GM12865 (cell line): ENCODE results near the gene EYA4.

ENCODE experiments used
- DNase-seq: peaks from one replicate; pipeline ENCODE4 v3.0.0; 2010; ENCODE audit warnings: low read depth
- H3K4me3 ChIP-seq: 2 replicates; pipeline ENCODE4 v1.5.1; 2011; ENCODE audit warnings: mild to moderate bottlenecking, low read depth, low read length, control low read depth
- TF ChIP-seq, protein P1 (sequence below): IDR thresholded peaks from 2 replicates; pipeline ENCODE4 v1.5.1; 2011; ENCODE audit warnings: low read length, control low read depth, low read depth, inconsistent platforms; ENCODE audit not compliant: insufficient read depth; ENCODE audit errors: missing control alignments

The EYA4 gene

DNA sequence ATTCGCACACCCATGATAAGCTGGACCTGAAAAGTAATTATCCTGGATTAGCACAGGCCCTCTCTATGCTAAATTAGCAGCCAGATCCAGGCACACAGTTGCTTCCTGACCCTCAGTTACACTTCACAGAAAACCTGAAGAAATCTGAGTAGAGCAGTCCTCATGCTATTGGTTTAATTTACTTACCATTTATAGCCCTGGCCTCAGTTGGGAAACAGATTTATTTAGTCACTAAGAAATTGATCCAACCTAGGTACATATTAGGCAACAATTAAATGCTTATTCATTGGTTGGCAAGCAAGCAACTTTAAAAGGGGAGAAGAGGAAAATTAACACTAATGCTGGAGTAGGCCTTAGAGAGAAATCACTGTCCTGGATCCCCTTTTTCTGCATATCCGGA lies 15.6 kb upstream of the EYA4 start:
- H3K4me3 ChIP-seq: no peak overlapping the region
- no peak for DNase-seq
- TF ChIP-seq, protein P1, sequence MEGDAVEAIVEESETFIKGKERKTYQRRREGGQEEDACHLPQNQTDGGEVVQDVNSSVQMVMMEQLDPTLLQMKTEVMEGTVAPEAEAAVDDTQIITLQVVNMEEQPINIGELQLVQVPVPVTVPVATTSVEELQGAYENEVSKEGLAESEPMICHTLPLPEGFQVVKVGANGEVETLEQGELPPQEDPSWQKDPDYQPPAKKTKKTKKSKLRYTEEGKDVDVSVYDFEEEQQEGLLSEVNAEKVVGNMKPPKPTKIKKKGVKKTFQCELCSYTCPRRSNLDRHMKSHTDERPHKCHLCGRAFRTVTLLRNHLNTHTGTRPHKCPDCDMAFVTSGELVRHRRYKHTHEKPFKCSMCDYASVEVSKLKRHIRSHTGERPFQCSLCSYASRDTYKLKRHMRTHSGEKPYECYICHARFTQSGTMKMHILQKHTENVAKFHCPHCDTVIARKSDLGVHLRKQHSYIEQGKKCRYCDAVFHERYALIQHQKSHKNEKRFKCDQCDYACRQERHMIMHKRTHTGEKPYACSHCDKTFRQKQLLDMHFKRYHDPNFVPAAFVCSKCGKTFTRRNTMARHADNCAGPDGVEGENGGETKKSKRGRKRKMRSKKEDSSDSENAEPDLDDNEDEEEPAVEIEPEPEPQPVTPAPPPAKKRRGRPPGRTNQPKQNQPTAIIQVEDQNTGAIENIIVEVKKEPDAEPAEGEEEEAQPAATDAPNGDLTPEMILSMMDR: no peak

DNA sequence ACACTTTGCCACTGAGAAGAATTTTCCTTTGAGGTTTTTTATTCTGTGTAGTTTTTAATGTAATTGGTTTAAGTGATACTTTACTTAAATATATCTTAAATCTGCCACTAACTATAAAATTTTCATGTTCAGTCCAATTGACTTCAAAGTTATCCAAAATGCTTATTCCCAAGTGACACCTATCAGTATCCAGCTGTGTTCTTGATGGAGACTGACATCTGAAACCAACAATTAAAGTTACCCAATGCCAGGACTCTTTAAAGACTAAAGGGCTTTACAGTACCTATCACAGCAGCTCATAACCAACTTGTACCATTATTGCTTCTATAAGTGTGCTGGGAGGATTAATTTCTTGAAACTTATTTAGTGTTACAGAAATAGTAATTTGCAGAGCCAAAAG lies 13.8 kb upstream of the EYA4 start:
- no peak for DNase-seq
- H3K4me3 ChIP-seq: no peak overlapping the region
- TF ChIP-seq, protein P1: no peak

DNA sequence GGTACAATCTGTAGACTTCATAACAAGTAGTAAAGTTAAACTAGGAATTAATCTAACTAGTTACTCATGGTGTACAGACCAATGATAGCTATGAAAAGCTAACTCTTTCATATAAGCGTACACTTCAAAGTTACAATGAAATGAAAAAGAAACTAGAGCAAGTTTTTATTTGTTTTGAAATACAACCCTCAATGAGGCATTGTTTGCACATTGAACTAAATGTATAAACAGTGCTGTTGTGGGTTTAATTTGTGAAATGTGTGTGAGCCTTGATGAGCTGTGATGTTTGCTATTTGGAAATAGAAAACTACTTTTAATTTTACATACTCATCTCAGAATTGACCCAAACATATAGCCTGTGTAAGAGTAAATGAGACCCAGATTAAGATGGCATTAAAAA lies 11.1 kb upstream of the EYA4 start:
- TF ChIP-seq, protein P1: no peak
- DNase-seq: no peak
- H3K4me3 ChIP-seq: no peak overlapping the region

DNA sequence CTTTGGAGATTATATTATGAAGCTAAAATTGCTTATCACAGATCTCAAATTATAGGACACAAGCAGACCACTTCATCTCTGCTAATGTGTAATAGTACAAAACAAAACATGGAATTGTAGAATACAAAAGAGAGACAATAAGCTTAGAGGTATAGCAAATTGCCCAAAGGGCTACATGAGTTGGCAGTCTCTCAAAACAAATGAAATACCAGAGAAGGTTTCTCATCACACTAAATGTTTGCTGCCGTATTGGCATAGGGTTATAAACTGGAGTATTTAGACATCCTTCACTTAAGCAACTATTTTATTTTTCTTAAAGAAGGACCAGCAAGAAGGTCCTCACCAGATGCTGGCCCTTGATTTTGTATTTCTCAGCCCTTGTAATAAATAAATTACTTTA lies 5.9 kb upstream of the EYA4 start:
- TF ChIP-seq, protein P1: no peak
- no peak for DNase-seq
- H3K4me3 ChIP-seq: no peak overlapping the region

DNA sequence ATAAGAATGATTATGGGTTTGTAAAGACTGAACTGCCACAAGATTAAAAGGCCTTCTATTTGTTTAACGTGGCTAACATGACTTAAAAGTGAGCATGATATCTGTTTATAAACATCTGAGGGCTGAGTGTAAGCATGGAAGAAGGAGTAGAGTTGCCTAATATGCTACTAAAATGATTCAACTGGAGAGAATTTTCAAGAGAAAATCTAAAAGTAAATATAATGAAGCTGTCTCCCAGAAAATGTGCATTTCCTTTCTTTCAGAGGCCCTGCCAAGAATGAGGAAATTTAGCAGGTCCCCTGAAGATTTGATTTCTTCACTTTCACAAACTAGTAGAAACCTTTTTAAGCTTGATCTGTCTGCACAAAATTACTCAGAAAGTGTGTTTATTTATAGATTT lies 4.2 kb upstream of the EYA4 start:
- TF ChIP-seq, protein P1: no peak
- no peak overlapping the region for H3K4me3 ChIP-seq
- DNase-seq: no peak

DNA sequence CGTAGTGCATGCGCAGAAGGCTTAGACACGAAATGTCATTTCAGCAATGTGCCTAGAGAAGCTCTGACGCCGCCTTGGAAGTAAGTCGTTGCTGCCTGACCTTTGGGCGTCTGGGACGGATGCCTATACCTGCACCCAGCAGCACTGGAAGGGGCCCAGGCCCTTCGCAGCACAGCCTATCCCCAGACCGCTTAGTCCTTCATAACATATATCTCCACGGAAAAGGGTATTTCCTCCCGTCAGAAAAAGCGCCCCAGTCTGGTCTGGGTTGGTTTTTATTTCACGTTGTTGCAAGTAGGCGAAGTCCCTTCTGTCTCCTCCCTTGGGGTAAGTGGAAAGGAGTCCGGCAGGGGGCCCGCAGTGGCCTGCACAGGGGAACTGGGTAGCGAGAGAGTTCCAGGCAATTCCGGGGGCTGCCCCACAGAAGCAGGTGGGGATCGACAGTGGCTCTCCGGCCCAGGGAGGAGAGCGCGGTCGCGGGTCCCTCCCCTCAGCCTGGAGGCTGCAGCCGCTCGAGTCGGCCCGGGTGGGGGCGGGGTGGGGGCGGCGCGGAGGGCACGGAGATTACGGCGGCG lies 559 bp upstream of the EYA4 start:
- TF ChIP-seq, protein P1: no peak
- H3K4me3 ChIP-seq: no peak overlapping the region
- no peak for DNase-seq

DNA sequence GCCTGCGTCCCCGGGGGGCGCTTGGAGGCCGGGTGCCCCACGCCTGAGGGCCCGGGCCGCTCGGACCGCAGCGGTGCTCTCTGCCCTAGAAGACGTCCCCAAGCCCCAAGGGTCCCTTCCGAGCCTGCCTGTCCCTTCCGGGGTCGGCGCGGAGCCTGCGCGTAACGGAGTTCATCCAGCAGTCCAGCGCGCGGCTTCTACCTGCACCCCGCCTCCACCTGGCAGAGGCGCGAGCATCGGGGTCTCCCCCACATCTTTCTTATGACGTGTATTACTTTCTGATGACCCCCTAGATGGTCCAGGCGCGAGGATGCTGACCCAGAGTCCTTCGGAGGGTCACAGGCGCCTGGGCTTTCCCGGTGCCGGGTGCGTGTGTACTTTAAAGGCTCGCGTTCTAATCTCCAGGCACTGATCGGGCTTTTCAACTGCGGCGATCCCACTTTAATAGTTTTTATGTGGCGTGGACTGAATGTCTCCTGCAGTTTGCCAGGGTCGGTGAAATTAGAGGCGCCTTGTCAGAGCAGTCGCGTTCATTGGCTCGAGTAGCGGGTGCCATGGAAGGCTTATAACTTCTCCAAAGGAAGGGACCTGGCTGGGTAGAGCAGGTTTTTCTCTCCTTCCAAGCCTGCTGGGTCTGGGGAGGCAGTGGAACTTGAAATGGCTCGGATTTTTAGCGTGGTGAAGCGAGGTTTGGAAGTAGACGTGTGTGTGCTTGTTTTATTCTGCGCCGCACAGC lies 912 bp downstream of the EYA4 start:
- H3K4me3 ChIP-seq: no peak overlapping the region
- TF ChIP-seq, protein P1: no peak
- DNase-seq: no peak
